ENCODE results near the gene DES. TPM values are rescaled to one million over a fixed set of nuclear protein-coding genes. Genes with fewer than 3 reads are reported as not detected.

DES gene
- total RNA-seq = not detected in 2 replicates
- long read RNA-seq = 0 reads

GRCh38 chr2:219418155-219419011 is at the start of gene DES:
Gene DES (plus strand): TSS chr2:219418377. CDS start chr2:219418463, 86 bp downstream.
- Mint-ChIP-seq H3K27ac (ENCODE audit: unreplicated experiment) (no peak within 1 kb of the TSS), H3K4me3 (ENCODE audit: unreplicated experiment) (no peak within 1 kb of the TSS), H3K9me3 (ENCODE audit: unreplicated experiment) (no peaks in the 10 kb centered on the region), H3K27me3 (ENCODE audit: unreplicated experiment) (peaks cover 8% of the 10 kb centered on the region), H3K36me3 (ENCODE audit: unreplicated experiment) (no peaks in the 10 kb centered on the region), H3K4me1 (ENCODE audit: unreplicated experiment) (peaks cover 5% of the 10 kb centered on the region)
- no peak for DNase-seq (ENCODE audit: extremely low spot score, unreplicated experiment)
- TF ChIP-seq CTCF (IDR thresholded peaks at IDR 0.05) = no peak

- Mint-ChIP-seq H3K9me3 (ENCODE audit: unreplicated experiment) (no peaks in the 10 kb centered on the region), H3K4me3 (ENCODE audit: unreplicated experiment) (peak overlapping the region; percentile 5), H3K4me1 (ENCODE audit: unreplicated experiment) (peaks cover 13% of the 10 kb centered on the region), H3K36me3 (ENCODE audit: unreplicated experiment) (peaks cover 4% of the 10 kb centered on the region), H3K27me3 (ENCODE audit: unreplicated experiment) (no peaks in the 10 kb centered on the region), H3K27ac (ENCODE audit: unreplicated experiment) (peak overlapping the region; percentile 74)
- no peak for DNase-seq (ENCODE audit: extremely low spot score, unreplicated experiment)
- no peak for TF ChIP-seq CTCF (IDR thresholded peaks at IDR 0.05)
Measured at GRCh38 chr2:219368690-219369191, 49.4 kb upstream of the DES start.

- peaks cover 13% of the 10 kb centered on the region for H3K4me1 Mint-ChIP-seq (ENCODE audit: unreplicated experiment)
- peaks cover 11% of the 10 kb centered on the region for H3K36me3 Mint-ChIP-seq (ENCODE audit: unreplicated experiment)
- H3K27ac Mint-ChIP-seq (ENCODE audit: unreplicated experiment) = peak overlapping the region; percentile 74
- no peak overlapping the region for H3K4me3 Mint-ChIP-seq (ENCODE audit: unreplicated experiment)
- no peaks in the 10 kb centered on the region for H3K9me3 Mint-ChIP-seq (ENCODE audit: unreplicated experiment)
- no peaks in the 10 kb centered on the region for H3K27me3 Mint-ChIP-seq (ENCODE audit: unreplicated experiment)
- TF ChIP-seq CTCF (IDR thresholded peaks at IDR 0.05) = no peak
- DNase-seq (ENCODE audit: extremely low spot score, unreplicated experiment) = no peak
Measured at GRCh38 chr2:219369447-219369861, 48.7 kb upstream of the DES start.

- no peak overlapping the region for H3K4me3 Mint-ChIP-seq (ENCODE audit: unreplicated experiment)
- peaks cover 42% of the 10 kb centered on the region for H3K36me3 Mint-ChIP-seq (ENCODE audit: unreplicated experiment)
- no peak for TF ChIP-seq CTCF (IDR thresholded peaks at IDR 0.05)
- no peak overlapping the region for H3K27ac Mint-ChIP-seq (ENCODE audit: unreplicated experiment)
- H3K9me3 Mint-ChIP-seq (ENCODE audit: unreplicated experiment) = no peaks in the 10 kb centered on the region
- H3K4me1 Mint-ChIP-seq (ENCODE audit: unreplicated experiment) = no peaks in the 10 kb centered on the region
- no peaks in the 10 kb centered on the region for H3K27me3 Mint-ChIP-seq (ENCODE audit: unreplicated experiment)
- DNase-seq (ENCODE audit: extremely low spot score, unreplicated experiment) = no peak
Measured at GRCh38 chr2:219378163-219378851, 39.9 kb upstream of the DES start.

GRCh38 chr2:219380926-219381325 is 37.3 kb upstream of the DES start:
- no peak for TF ChIP-seq CTCF (IDR thresholded peaks at IDR 0.05)
- DNase-seq (ENCODE audit: extremely low spot score, unreplicated experiment) = no peak
- Mint-ChIP-seq H3K27me3 (ENCODE audit: unreplicated experiment) (no peaks in the 10 kb centered on the region), H3K36me3 (ENCODE audit: unreplicated experiment) (peaks cover 37% of the 10 kb centered on the region), H3K27ac (ENCODE audit: unreplicated experiment) (no peak overlapping the region), H3K4me1 (ENCODE audit: unreplicated experiment) (no peaks in the 10 kb centered on the region), H3K9me3 (ENCODE audit: unreplicated experiment) (no peaks in the 10 kb centered on the region), H3K4me3 (ENCODE audit: unreplicated experiment) (no peak overlapping the region)

Data from osteocyte (in vitro differentiated cells).